NCI-H82 treated with DMSO at 0.1 percent for 48 hours (cell line): ENCODE results near the gene ZNF722.
"Not testable (repeated sequence)": the region's sequence is repeated elsewhere in the genome, so short reads cannot be mapped to it uniquely, and the experiment has no call there.

Experiments used
- DNase-seq: peaks from one replicate; lab custom pipeline; 2025; ENCODE audit not compliant: unreplicated experiment; lab: John Stamatoyannopoulos, UW

Gene ZNF722

GRCh38 chr7:63998549-63998948 is at the start of gene ZNF722:
Gene ZNF722, plus strand, starts transcription at chr7:63998849. Its CDS starts 113 bp downstream, at chr7:63998962.
- no peak for DNase-seq

- DNase-seq, result no peak
Observed at GRCh38 chr7:63953181-63953580, 45.5 kb upstream of the ZNF722 start.

DNA sequence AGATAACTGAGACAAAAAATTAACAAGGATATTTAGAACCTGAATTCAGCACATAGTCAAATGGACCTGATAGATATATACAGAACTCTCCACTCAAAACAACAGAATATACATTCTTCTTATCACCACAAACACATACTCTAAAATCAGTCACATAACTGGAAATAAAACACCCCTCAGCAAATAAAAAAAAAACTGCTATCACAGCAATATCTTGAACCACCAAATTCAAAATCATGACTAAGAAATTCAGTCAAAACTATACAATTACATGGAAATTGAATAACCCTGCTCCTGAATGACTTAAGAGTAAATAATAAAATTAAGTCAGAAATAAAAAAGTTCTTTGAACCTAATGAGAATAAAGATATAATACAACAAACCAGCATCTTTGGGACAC is 30.0 kb upstream of the ZNF722 start:
- DNase-seq, result no peak

- not testable (repeated sequence) for DNase-seq
Observed at GRCh38 chr7:64015496-64015895, 16.8 kb downstream of the ZNF722 start.

GRCh38 chr7:64035388-64035787 is 36.7 kb downstream of the ZNF722 start:
- no peak for DNase-seq

DNA sequence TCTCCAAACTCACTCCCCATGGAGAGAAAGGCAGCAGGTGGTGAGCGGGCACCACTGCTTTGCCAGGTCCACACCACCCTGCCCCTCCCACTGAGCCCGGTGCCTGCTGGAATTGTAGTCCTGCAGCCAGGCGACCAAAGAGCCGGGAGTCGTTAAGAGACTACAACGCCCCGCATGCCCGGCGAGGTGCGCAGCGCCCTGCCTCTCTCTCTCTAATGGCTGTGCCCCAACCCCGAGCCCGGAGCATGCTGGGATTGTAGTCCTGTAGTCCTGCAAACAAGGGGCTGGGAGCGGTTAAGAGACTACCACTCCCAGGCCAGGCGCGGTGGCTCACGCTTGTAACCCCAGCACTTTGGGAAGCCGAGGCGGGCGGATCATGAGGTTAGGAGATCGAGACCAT is 38.4 kb downstream of the ZNF722 start:
- no peak for DNase-seq

GRCh38 chr7:64045301-64046040 is 46.8 kb downstream of the ZNF722 start, which contains the start of gene ZNF727:
Gene ZNF727, plus strand, starts transcription at chr7:64045434. Its CDS starts 188 bp downstream, at chr7:64045622.
- no peak for DNase-seq

- no peak for DNase-seq
Observed at GRCh38 chr7:64046041-64046389, 47.4 kb downstream of the ZNF722 start.
